ENCODE measurements around the gene RPS6KA5. TPM values are rescaled to one million over a fixed set of nuclear protein-coding genes. Genes with fewer than 3 reads are reported as not detected.

Gene RPS6KA5
- total RNA-seq, 1 experiment from 2014 or later, result 24.2 TPM

- no peak overlapping the region for H2AFZ ChIP-seq (ENCODE audit: low read depth, low read length, poor library complexity, severe bottlenecking)
- H3K9me2 ChIP-seq (ENCODE audit: insufficient read depth), result no peaks in the 10 kb centered on the region
- no peaks in the 10 kb centered on the region for H3K79me2 ChIP-seq (ENCODE audit: insufficient read depth, low read length)
- no peaks in the 10 kb centered on the region for H3K27me3 ChIP-seq (ENCODE audit: insufficient read depth, low read length)
- POLR2A ChIA-PET, result no interaction called here
- no peak for ATAC-seq
- no peak overlapping the region for H3K4me3 ChIP-seq (replicated peaks in 1 of 2; ENCODE audit: low read depth in 1 of 2, low read length in 2 of 2)
- no peak overlapping the region for H3K9ac ChIP-seq (ENCODE audit: low read length)
- peaks cover 3 to 7% of the 10 kb centered on the region in 2 experiments; a peak in 2 of 4 replicates for H3K4me1 ChIP-seq (ENCODE audit: control insufficient read depth in 1 of 2, insufficient read depth in 2 of 2, low read length in 2 of 2)
- H3K4me2 ChIP-seq (ENCODE audit: low read length), result no peak overlapping the region
- H3K9me3 ChIP-seq (ENCODE audit: control insufficient read depth in 1 of 2, insufficient read depth in 1 of 2, low read depth in 1 of 2, low read length in 2 of 2), result no peaks in the 10 kb centered on the region
- CTCF ChIA-PET, result no interaction called here
- no peak for TF ChIP-seq REST (IDR thresholded peaks at IDR 0.05; ENCODE audit: low read depth)
- no peak for TF ChIP-seq JUND (IDR thresholded peaks at IDR 0.05)
- TF ChIP-seq SIN3A (IDR thresholded peaks at IDR 0.05; ENCODE audit: low read depth), result no peak
- no peak for TF ChIP-seq YY1 (IDR thresholded peaks at IDR 0.05; ENCODE audit: extremely low read depth, insufficient replicate concordance, low read depth, low read length)
- TF ChIP-seq, protein P1, sequence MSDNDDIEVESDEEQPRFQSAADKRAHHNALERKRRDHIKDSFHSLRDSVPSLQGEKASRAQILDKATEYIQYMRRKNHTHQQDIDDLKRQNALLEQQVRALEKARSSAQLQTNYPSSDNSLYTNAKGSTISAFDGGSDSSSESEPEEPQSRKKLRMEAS (IDR thresholded peaks at IDR 0.05), result no peak
- no peak for TF ChIP-seq ZFX (IDR thresholded peaks at IDR 0.05)
- no peak for TF ChIP-seq FOSL1 (IDR thresholded peaks at IDR 0.05; ENCODE audit: low read depth)
- TF ChIP-seq ELF1 (IDR thresholded peaks at IDR 0.05; ENCODE audit: borderline replicate concordance, low read depth), result no peak
- TF ChIP-seq SRF (IDR thresholded peaks at IDR 0.05; ENCODE audit: low read depth), result no peak
- no peak for TF ChIP-seq EGR1 (IDR thresholded peaks at IDR 0.05; ENCODE audit: low read depth)
- no peak for TF ChIP-seq EZH2 (IDR thresholded peaks at IDR 0.05)
- no peak for TF ChIP-seq CTCF (IDR thresholded peaks at IDR 0.05 in 2 of 3, conservative IDR thresholded peaks at IDR 0.05 in 1 of 3; ENCODE audit: borderline replicate concordance in 1 of 3, insufficient read depth in 1 of 3, low read depth in 2 of 3, low read length in 2 of 3)
- TF ChIP-seq ZBTB33 (IDR thresholded peaks at IDR 0.05; ENCODE audit: extremely low read depth, insufficient replicate concordance, low read length), result no peak
- TF ChIP-seq RAD21 (IDR thresholded peaks at IDR 0.05; ENCODE audit: low read depth), result no peak
- no peak for TF ChIP-seq CBX3 (IDR thresholded peaks at IDR 0.05; ENCODE audit: low read depth)
- TF ChIP-seq TCF7L2 (IDR thresholded peaks at IDR 0.05; ENCODE audit: borderline replicate concordance, extremely low read depth, insufficient read depth, insufficient read length), result no peak
- no peak for DNase-seq (ENCODE audit: low read depth, low spot score)
- no peak overlapping the region for H3K27ac ChIP-seq (ENCODE audit: low read depth, low read length)
- intact Hi-C loops (cut with micrococcal nuclease), result no loop called here
- no peaks in the 10 kb centered on the region for H3K36me3 ChIP-seq (ENCODE audit: control insufficient read depth in 1 of 2, insufficient read depth in 2 of 2, low read length in 2 of 2)
- H4K20me1 ChIP-seq (ENCODE audit: insufficient read depth), result no peaks in the 10 kb centered on the region
- RAD21 ChIA-PET (ENCODE audit: low non-redundant PET in 1 of 2, low total read pairs in 2 of 2, uncharacterized antibody in 2 of 2, unreplicated experiment in 2 of 2), result no interaction called here
- no TSS peak for BruUV-seq (replicated peaks)
Measured at GRCh38 chr14:90996967-90997366, 63.5 kb downstream of the RPS6KA5 start.

Measured in HCT116 (cell line).